A549 (cell line): ENCODE results near the gene ZNF791. TPM values are rescaled to one million over a fixed set of nuclear protein-coding genes. Genes with fewer than 3 reads are reported as not detected.

Experiments used
- ATAC-seq, 2 experiments: fragments of 200-7000 bp in 1 of 2; fragments of >200 bp in 1 of 2; cut with Nextera tagmentation in 1 of 2; cut with Tn5 transposase in 1 of 2; 3 replicates each; pipeline versions ENCODE4 v1.8.0 to v1.9.1; 2018 to 2020; ENCODE audit warnings: mild to moderate bottlenecking in 1 of 2, moderate library complexity in 1 of 2
- CTCF ChIA-PET: fragments of 300-600 bp; sonication (Branson Sonifier 250); formaldehyde crosslinking; extraction: SDS; loops from one replicate; lab custom pipeline; 2021; ENCODE audit warnings: antibody characterized with exemption, inconsistent platforms; lab: Yijun Ruan, JAX
- POLR2A ChIA-PET: fragments of 350-600 bp; formaldehyde crosslinking; extraction: SDS; loops from one replicate; lab custom pipeline; 2021; ENCODE audit warnings: antibody characterized with exemption, inconsistent platforms; lab: Yijun Ruan, JAX
- DNase-seq, 2 experiments: peaks; one replicate each; pipeline versions ENCODE4 v3.0.0 to v3.0.0-alpha.2; 2011 to 2016; ENCODE audit warnings: low read depth in 1 of 2, low spot score in 1 of 2
- FAIRE-seq: peaks from 2 replicates; lab custom pipeline; 2011; peaks lifted over from hg19 to GRCh38; lab: Jason Lieb, UNC
- H3K27ac ChIP-seq, 2 experiments: fragments of >200 bp; sonication (Bioruptor Twin); formaldehyde crosslinking; 3 replicates each; pipeline ENCODE4 v1.5.1; 2016 to 2017
- H3K4me1 ChIP-seq: fragments of >200 bp; sonication (Bioruptor Twin); formaldehyde crosslinking; 3 replicates; pipeline ENCODE4 v1.6.1; 2016
- H3K4me2 ChIP-seq: fragments of >200 bp; sonication (Bioruptor Twin); formaldehyde crosslinking; 3 replicates; pipeline ENCODE4 v1.6.1; 2016
- H3K4me3 ChIP-seq: fragments of >200 bp; sonication (Bioruptor Twin); formaldehyde crosslinking; 3 replicates; pipeline ENCODE4 v1.5.1; 2016
- H3K9me3 ChIP-seq: fragments of >200 bp; sonication (Bioruptor Twin); formaldehyde crosslinking; 3 replicates; pipeline ENCODE4 v1.6.1; 2016
- BCL3 ChIP-seq: fragments of >200 bp; sonication (Bioruptor Twin); formaldehyde crosslinking; IDR thresholded peaks from 3 replicates; pipeline ENCODE4 v1.6.1; 2016
- BHLHE40 ChIP-seq: IDR thresholded peaks from 2 replicates; pipeline ENCODE4 v1.6.1; 2012; ENCODE audit warnings: low read depth, low read length, inconsistent platforms
- CBX2 ChIP-seq: fragments of 200-600 bp; sonication (generic); IDR thresholded peaks from 2 replicates; pipeline ENCODE4 v1.6.1; 2016; ENCODE audit warnings: low read depth, mild to moderate bottlenecking, borderline replicate concordance
- CBX8 ChIP-seq: fragments of 200-600 bp; sonication (generic); IDR thresholded peaks from 2 replicates; pipeline ENCODE4 v1.6.1; 2016
- CHD2 ChIP-seq: fragments of 150-350 bp; IDR thresholded peaks from 2 replicates; pipeline ENCODE4 v1.6.1; 2014; ENCODE audit warnings: low read length; ENCODE audit not compliant: partially characterized antibody
- CHD4 ChIP-seq: fragments of 200-600 bp; sonication (generic); IDR thresholded peaks from 2 replicates; pipeline ENCODE4 v1.6.1; 2016; ENCODE audit warnings: antibody characterized with exemption, mild to moderate bottlenecking, borderline replicate concordance
- CTCF ChIP-seq: fragments of >200 bp; sonication (Bioruptor Twin); formaldehyde crosslinking; IDR thresholded peaks from 3 replicates; pipeline ENCODE4 v1.5.1; 2016
- GATA3 ChIP-seq: IDR thresholded peaks from 2 replicates; pipeline ENCODE4 v1.6.1; 2012; ENCODE audit warnings: borderline replicate concordance
- HDAC2 ChIP-seq: fragments of 200-600 bp; sonication (generic); IDR thresholded peaks from 2 replicates; pipeline ENCODE4 v1.6.1; 2016
- HES2 ChIP-seq: fragments of >200 bp; sonication (Bioruptor Twin); formaldehyde crosslinking; IDR thresholded peaks from 2 replicates; pipeline ENCODE4 v1.6.1; 2016
- HEYL ChIP-seq: fragments of 250-450 bp; sonication (Bioruptor Pico); IDR thresholded peaks from 2 replicates; pipeline ENCODE4 v1.8.0; 2021; ENCODE audit warnings: mild to moderate bottlenecking, moderate library complexity
- HOXB13 ChIP-seq: fragments of 250-450 bp; sonication (Bioruptor Pico); IDR thresholded peaks from 2 replicates; pipeline ENCODE4 v1.5.0; 2020; ENCODE audit warnings: low read depth, mild to moderate bottlenecking, moderate library complexity
- HOXB5 ChIP-seq: fragments of 250-450 bp; sonication (Bioruptor Pico); IDR thresholded peaks from 2 replicates; pipeline ENCODE4 v1.5.0; 2020; ENCODE audit warnings: mild to moderate bottlenecking, moderate library complexity
- KDM1A ChIP-seq: fragments of 200-600 bp; sonication (generic); IDR thresholded peaks from 2 replicates; pipeline ENCODE4 v1.6.1; 2016; ENCODE audit warnings: low read depth, mild to moderate bottlenecking
- KDM5A ChIP-seq: fragments of 200-600 bp; sonication (generic); IDR thresholded peaks from 2 replicates; pipeline ENCODE4 v1.6.1; 2016; ENCODE audit warnings: antibody characterized with exemption, mild to moderate bottlenecking
- MAFK ChIP-seq: fragments of 450-650 bp; IDR thresholded peaks from 2 replicates; pipeline ENCODE4 v1.6.1; 2014; ENCODE audit not compliant: partially characterized antibody
- NFE2L2 ChIP-seq: fragments of 150-350 bp; conservative IDR thresholded peaks from 2 replicates; pipeline ENCODE4 v1.6.1; 2014; ENCODE audit warnings: low read length
- REST ChIP-seq: fragments of 200-600 bp; sonication (generic); IDR thresholded peaks from 2 replicates; pipeline ENCODE4 v1.6.1; 2016; ENCODE audit warnings: antibody characterized with exemption, mild to moderate bottlenecking, moderate library complexity
- RNF2 ChIP-seq: fragments of 200-600 bp; sonication (generic); IDR thresholded peaks from 2 replicates; pipeline ENCODE4 v1.6.1; 2016; ENCODE audit warnings: low read depth, mild to moderate bottlenecking, antibody characterized with exemption, moderate library complexity, borderline replicate concordance
- SMC3 ChIP-seq: fragments of >200 bp; sonication (Bioruptor Twin); formaldehyde crosslinking; IDR thresholded peaks from 3 replicates; pipeline ENCODE4 v1.6.1; 2018; ENCODE audit warnings: inconsistent platforms
- TP53 ChIP-seq: fragments of 250-450 bp; sonication (Bioruptor Pico); IDR thresholded peaks from 2 replicates; pipeline ENCODE4 v1.5.0; 2021; ENCODE audit warnings: mild to moderate bottlenecking, moderate library complexity
- USF2 ChIP-seq: fragments of 450-650 bp; IDR thresholded peaks from 2 replicates; pipeline ENCODE4 v1.6.1; 2014; ENCODE audit warnings: antibody characterized with exemption
- ZFP36 ChIP-seq: fragments of 450-650 bp; IDR thresholded peaks from 2 replicates; pipeline ENCODE4 v1.6.1; 2014; ENCODE audit warnings: borderline replicate concordance; ENCODE audit not compliant: partially characterized antibody
- ZSCAN20 ChIP-seq: fragments of 250-450 bp; sonication (Bioruptor Pico); IDR thresholded peaks from 2 replicates; pipeline ENCODE4 v1.8.0; 2022; ENCODE audit warnings: mild to moderate bottlenecking, moderate library complexity
- WGBS: methylation state at CpG from one replicate; pipeline ENCODE4 v1.1.6; 2017; ENCODE audit errors: missing lambda C conversion rate; 5-methylcytosine and 5-hydroxymethylcytosine counted together
- polyA plus RNA-seq, 4 experiments: library from polyadenylated mRNA; depleted of rRNA in 3 of 4; stranded (reverse); fragments of >200 nt; fragmentation: RNase III in 1 of 4; extraction: RNeasy Plus Mini Kit Qiagen cat#74134 plus additional on column Dnase treatment in 1 of 4; gene quantifications; 2 replicates in 3 of 4; 3 replicates in 1 of 4; pipeline ENCODE4 v1.2.3, GENCODE V29; 2011 to 2017

The ZNF791 gene
- polyA plus RNA-seq, 2 of the 4 experiments (the other 2 are of a cell fraction): 4.5 to 7.1 TPM

GRCh38 chr19:12657966-12658365 is 47.2 kb downstream of the ZNF791 start:
- DNase-seq (no peak), FAIRE-seq (no peak), ATAC-seq (no peak)
- CTCF ChIA-PET: interaction anchor here (1.2 kb wide), 1 partner anchor 15 kb away, joined by 5 read pairs; no protein-coding TSS in a partner anchor
- Histone ChIP-seq H3K4me2 (no peak overlapping the region), H3K4me3 (no peak overlapping the region), H3K27ac (no peak overlapping the region), H3K4me1 (no peaks in the 10 kb centered on the region), H3K9me3 (no peaks in the 10 kb centered on the region)
- TF ChIP-seq CHD4 (no peak), ZFP36 (no peak), HEYL (no peak), BHLHE40 (no peak), RNF2 (no peak), KDM5A (no peak), TP53 (no peak), NFE2L2 (no peak), HOXB13 (CRISPR knock-in tag) (no peak), KDM1A (no peak), GATA3 (no peak), ZSCAN20 (CRISPR knock-in tag) (no peak)
- WGBS: 92% methylated on average over 19 of the region's 22 CpGs
- POLR2A ChIA-PET: no interaction called here

GRCh38 chr19:12660980-12661379 is 50.3 kb downstream of the ZNF791 start:
- no peak for FAIRE-seq
- H3K4me3 ChIP-seq: no peak overlapping the region
- H3K27ac ChIP-seq: no peak overlapping the region
- WGBS: 88% methylated on average over 12 of the region's 12 CpGs
- H3K9me3 ChIP-seq: no peaks in the 10 kb centered on the region
- ATAC-seq: no peak
- no peaks in the 10 kb centered on the region for H3K4me1 ChIP-seq
- no peak overlapping the region for H3K4me2 ChIP-seq
- TF ChIP-seq HOXB13 (CRISPR knock-in tag) (no peak), CBX8 (no peak), REST (no peak), USF2 (no peak), NFE2L2 (no peak), HOXB5 (CRISPR knock-in tag) (no peak), SMC3 (no peak), CHD2 (no peak), MAFK (no peak), HES2 (no peak), CTCF (no peak), HDAC2 (no peak), BCL3 (no peak), CBX2 (no peak)
- ChIA-PET POLR2A (no interaction called here), CTCF (no interaction called here)
- no peak for DNase-seq
